Measurements from ENCODE around the gene CTRB2.
"Not testable (repeated sequence)": the region's sequence is repeated elsewhere in the genome, so short reads cannot be mapped to it uniquely, and the experiment has no call there.

The CTRB2 gene

DNA sequence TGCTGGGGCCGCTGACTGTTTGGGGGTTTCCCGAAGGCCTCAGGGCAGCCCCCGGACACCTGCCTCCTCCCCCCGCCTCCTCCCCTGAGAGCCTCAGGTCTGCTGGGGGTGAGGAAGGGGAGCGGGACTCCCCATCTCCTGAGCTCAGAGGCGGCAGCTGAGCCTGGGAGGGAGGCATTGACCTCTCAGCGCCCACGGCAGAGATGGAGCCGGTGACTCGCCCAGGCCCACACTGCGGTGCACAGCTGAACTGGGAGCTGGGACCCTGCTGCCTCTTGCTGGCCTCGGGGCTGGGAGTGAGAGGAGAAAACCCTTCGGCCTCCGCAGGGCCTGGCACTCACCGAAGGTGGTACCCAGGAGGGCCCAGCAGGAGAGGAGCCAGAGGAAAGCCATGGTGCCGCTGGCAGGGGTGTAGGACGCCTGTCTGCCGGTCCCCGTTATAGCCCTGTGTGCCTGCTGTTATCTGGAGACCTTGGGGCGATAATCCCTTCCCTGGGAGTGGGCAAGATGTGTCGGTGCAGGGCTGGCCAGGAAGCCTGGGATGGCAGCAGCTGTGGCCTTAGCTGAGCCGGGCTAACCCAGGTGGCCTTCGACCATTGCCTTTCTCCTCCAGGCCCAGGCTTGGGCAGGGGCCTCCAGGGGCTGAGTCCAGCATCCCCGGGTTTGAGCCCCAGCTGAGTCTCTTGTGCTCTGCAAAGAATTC, at the start of gene CTRB2:
CTRB2 (minus strand) TSS at position 413 of the 703 bp plus-strand sequence; CDS start at position 393, 20 bp downstream.
- DNase-seq, result no peak

DNA sequence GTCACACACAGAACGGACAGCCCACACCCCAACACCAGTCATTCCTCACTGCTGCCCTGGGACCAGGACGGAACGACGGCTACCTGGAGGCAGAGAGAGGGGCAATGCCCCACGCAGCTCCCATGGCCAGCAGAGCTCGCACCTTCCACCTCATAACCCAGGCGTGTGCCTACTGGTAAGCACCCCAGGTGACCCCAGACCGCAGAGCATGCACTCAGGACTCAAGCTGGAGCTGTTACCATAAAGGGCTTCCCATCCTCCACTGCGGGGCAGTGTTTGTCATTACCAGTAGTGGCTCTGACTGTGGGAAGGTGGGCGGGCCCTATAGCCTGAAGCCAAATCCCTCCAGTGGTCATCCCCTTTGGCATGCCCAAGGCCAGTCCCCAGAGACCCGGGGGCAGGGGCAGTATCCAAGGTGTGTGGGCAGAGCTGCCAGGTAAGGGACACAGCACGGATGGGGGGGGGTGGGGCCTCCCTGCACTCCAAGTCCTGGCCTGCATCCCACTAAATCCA, 49.2 kb upstream of the CTRB2 start:
- DNase-seq, result no peak

GRCh38 chr16:75254359-75254837, 47.4 kb upstream of the CTRB2 start:
- no peak for DNase-seq

DNA sequence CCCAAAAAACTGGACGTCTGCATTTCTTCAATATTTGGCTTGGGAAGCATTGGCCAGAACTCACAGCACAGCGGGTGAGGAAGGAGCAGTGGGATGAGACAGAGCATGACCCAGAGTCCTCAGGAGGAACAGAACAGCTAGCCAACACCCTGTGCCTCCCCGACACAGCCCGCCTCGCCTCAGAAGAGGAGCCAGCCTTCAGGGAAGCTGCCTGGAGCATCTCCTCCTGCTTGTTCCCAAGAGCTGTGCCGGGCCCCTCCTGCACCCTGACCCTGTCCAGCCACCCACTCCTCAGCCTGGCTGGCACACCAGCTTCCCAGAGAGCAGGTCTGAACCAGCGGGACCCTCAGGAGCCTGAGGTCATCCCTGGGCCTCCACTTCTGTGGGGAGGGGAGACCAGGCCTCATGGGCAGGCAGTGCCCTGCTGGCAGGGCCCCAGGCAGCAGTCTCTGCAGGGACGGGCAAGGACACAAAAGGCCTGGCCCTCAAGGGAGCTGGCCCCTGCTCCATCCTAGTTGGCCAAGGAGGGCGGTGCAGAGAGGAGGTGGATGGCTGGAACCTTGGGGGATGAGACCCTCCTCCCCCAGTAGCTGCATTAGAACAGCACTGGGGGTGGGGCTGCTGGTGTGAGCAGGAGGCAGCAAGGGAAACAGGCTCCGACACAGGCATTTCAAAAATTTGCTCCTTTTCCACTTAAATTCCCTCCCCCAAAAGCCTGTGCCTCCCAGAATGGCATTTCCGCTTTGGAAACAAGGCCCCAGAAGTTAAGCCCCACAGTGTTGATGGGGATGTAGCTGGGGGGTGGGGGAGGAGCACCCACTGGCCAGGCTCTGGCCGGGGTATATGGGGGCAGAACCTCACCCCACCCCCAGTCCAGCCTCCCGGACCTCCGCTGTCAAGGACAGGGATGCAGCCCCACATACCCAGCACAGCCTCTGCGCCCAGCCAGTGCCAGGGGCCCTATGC, 46.3 kb upstream of the CTRB2 start:
- DNase-seq, result no peak

- DNase-seq, result no peak
Measured at GRCh38 chr16:75252049-75252864, 45.3 kb upstream of the CTRB2 start.

DNA sequence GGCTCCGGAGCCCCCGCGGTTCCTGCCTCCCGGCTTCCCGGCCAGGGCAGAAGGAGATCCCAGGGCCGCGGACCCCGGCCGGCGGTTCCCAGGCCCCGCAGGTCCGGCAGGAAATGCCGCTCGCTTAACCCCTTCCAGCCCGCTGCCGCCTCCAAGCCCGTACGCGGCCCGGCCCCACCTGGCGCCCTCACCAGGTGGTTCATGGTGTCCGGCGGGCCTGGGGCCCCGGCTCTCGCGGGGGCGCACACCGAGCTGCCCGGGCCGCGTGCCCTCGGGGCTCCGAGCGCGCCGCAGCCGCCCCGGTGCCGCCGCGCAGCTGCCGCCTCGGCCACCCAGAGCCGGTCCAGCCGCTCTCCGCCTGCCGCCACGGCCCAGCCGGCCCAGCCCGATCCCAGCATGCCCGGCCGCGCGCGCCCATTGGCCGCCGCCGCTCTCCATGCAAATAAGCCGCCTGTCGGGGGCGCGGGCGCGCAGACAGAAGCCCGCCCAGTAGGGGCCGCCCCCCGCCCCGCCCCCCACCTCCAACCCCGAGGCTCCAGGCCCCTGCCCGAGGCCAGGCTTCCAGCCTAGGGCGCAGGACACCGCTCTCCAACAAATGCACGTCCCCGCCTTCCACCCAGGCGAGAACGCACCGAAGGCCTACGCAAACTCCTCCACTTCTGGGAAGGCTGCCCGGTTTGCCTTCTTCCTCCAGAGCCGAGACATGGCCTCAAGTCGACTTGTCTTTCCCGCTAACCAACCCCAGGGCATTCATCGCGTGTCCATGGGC, 44.5 kb upstream of the CTRB2 start, which contains the start of gene BCAR1:
BCAR1 (minus strand) TSS at position 345 of the 769 bp plus-strand sequence; CDS start at position 203, 142 bp downstream.
- peak; percentile 70 for DNase-seq

DNA sequence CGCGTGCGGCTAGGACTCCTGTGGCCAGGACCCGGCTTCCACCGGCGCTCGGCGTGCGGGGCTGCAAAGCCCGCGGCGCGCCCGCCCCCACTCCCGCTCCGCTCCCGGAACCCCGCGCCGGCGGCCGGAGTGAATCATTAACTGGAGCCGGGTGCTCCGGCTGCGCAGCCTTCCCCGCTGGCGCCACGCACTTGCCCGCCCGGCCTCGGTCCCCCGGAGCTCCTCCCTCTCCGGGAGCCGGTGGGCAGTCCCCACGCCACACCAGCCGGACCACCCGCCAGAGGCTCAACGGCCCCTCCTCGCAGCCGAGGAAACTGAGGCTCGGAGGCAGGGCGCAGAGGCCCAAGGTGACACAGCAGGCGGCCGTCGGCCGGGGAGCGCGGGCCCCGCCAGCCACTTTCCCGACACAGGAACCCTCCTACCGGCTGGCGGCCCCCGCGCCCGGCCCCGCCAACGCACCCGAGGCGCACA, 43.9 kb upstream of the CTRB2 start:
- DNase-seq, result no peak

- DNase-seq, result no peak
Measured at GRCh38 chr16:75250089-75250808, 43.3 kb upstream of the CTRB2 start.

DNA sequence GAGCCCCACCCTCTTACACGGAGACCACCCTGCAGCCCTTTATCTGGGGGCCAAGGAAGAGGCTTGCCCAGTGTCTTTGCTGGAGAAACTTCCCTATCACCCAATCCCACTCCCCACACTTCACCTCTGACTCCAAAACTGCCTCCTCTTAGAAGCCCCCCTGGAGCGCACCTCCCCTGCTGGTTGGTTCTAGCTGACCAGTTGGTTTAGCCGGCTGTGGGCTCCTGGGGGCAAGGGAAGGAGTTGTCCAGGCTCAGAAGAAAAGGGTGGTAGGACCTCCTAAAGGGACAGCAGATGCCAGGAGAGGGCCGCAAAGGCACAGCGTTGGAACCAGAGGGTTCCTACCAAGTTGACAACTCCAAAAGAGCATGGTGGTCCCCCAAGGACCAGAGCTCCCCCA, 42.5 kb upstream of the CTRB2 start:
- DNase-seq, result no peak

- DNase-seq, result no peak
Measured at GRCh38 chr16:75248536-75249380, 41.8 kb upstream of the CTRB2 start.

GRCh38 chr16:75248142-75248535, 41.2 kb upstream of the CTRB2 start:
- no peak for DNase-seq

DNA sequence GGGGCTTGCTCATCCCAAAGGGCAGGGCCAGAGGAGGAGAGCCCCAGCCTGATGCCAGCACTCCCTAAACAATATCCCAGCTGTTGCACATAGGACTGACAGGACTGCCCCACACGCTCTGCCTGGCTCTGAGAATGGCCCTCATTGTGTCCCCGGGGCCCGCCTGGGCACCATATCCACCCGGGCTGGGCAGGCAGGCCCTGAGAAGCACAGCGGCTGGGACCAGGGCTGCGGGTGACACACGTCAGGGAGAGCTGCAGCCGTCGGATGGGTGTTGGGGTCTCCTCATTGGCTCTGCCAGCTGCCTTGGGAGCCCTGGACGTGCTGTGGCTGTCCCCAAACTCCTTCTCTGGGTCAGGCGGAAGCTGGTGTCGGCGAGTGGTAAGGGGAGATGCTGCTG, 40.3 kb upstream of the CTRB2 start:
- no peak for DNase-seq

- no peak for DNase-seq
Measured at GRCh38 chr16:75246504-75247205, 39.7 kb upstream of the CTRB2 start.

GRCh38 chr16:75244844-75245758, 38.1 kb upstream of the CTRB2 start:
- no peak for DNase-seq

GRCh38 chr16:75244225-75244809, 37.4 kb upstream of the CTRB2 start:
- no peak for DNase-seq

DNA sequence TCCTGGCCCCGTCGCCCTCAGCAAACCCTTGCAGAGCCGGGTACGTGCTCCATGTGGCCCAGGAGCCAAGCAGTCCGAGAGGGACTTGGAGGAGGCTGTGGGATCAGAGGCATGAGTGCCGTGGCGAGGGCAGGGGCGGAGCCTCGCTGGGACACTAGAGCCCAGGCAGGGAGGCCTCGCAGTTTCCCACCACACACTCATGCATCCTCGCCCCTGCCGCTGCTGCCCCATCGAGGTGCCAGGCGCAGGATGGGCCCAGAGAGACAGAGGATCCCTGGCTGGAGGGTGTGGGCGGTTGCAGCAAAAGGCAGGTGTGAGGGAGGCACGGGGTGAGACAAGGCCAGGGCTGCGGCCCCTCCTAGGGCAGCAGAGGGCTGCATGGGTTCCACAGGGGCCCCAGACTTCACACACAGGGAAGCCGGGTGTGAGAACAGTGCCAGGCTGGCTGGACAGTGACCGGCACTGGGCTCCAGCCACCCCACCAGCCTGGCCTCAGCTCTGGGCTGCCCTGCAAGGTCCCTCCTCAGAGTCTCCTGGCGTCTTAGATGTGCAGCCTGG, 36.8 kb upstream of the CTRB2 start:
- no peak for DNase-seq

GRCh38 chr16:75242436-75243078, 35.6 kb upstream of the CTRB2 start:
- not testable (repeated sequence) for DNase-seq

All from NCI-H1092 (cell line).